Measurements from ENCODE around the gene HAGHL. TPM values are rescaled to one million over a fixed set of nuclear protein-coding genes. Genes with fewer than 3 reads are reported as not detected.

The HAGHL gene
- total and polyA plus RNA-seq, 2 of the 8 experiments (the other 6 are each of a cell fraction or from before 2014, with no cell fraction given), result 26.6 to 26.9 TPM

DNA sequence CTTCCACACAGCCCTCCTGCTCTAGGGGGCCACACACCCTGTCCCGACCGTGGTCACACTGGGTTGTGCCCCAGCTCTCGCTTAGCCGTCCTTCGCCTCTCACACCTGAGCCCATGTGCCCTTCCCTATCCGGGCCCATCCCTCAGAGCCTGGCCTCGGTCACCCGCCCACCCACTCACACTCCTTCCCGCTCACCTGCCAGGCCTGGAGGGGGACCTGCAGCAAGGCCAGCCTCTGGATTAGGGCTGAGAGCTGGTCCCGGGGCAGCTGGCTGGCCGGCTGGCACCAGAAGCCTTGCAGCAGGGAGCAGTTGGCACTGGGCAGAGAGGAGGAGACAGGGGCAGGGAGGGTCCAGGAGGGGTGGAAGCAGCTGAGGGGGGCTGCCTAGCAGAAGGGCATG, 51.5 kb downstream of the HAGHL start:
- no peak overlapping the region for H3K4me2 ChIP-seq (ENCODE audit: insufficient read depth in 1 of 2, low read depth in 2 of 2, low read length in 2 of 2)
- H3K56ac ChIP-seq (replicated peaks; ENCODE audit: insufficient read length, low read depth, low read length), result no peak overlapping the region
- POLR2A ChIA-PET (ENCODE audit: partially characterized antibody), result interaction anchor here (0.8 kb wide), 2 partner anchors 18 to 48 kb away, joined by 3 to 4 read pairs; partner anchors contain the start of gene MSLN
- H3K4me1 ChIP-seq (replicated peaks in 1 of 4; ENCODE audit: control insufficient read depth in 3 of 4, insufficient read depth in 4 of 4, low read length in 3 of 4), result no peaks in the 10 kb centered on the region
- H2BK15ac ChIP-seq (ENCODE audit: low read length), result no peak overlapping the region
- H2AK5ac ChIP-seq (ENCODE audit: low read depth, low read length), result no peak overlapping the region
- H3K4ac ChIP-seq (replicated peaks; ENCODE audit: insufficient read length, low read depth, low read length), result no peak overlapping the region
- no peak overlapping the region for H2BK5ac ChIP-seq (ENCODE audit: low read depth, low read length)
- no peak overlapping the region for H3K14ac ChIP-seq (ENCODE audit: insufficient read length)
- H3K79me2 ChIP-seq (ENCODE audit: control insufficient read depth in 1 of 2, insufficient read depth in 2 of 2, low read length in 2 of 2), result no peaks in the 10 kb centered on the region
- H3K27me3 ChIP-seq (replicated peaks in 1 of 4; ENCODE audit: control insufficient read depth in 3 of 4, extremely low read depth in 1 of 4, insufficient read depth in 3 of 4, low read length in 3 of 4), result peaks cover 0 to 3% (median under 1%) of the 10 kb centered on the region in 4 experiments; a peak in 3 of 7 replicates
- H3K9ac ChIP-seq (replicated peaks in 1 of 4; ENCODE audit: extremely low read depth in 1 of 4, low read depth in 3 of 4, low read length in 3 of 4), result no peak overlapping the region
- no peak overlapping the region for H3K23ac ChIP-seq (ENCODE audit: insufficient read length)
- H3K4me3 ChIP-seq (ENCODE audit: extremely low read depth in 1 of 4, insufficient read depth in 2 of 4, low read depth in 3 of 4, low read length in 4 of 4), result no peak overlapping the region
- no peak overlapping the region for H4K5ac ChIP-seq (ENCODE audit: insufficient read length, low read depth, low read length)
- 90% methylated on average over 11 of the region's 11 CpGs; no CpG with 5 or more reads in 1 of the 2 experiments for WGBS, 2 experiments (ENCODE audit: extremely low coverage in 1 of 2, insufficient coverage in 1 of 2, insufficient read length in 1 of 2, insufficient replicate concordance in 2 of 2, low coverage in 1 of 2, low lambda C conversion rate in 2 of 2, missing lambda C conversion rate in 1 of 2)
- H4K20me1 ChIP-seq (replicated peaks in 1 of 2; ENCODE audit: control insufficient read depth in 1 of 2, insufficient read depth in 2 of 2, low read length in 2 of 2), result peaks cover 0 to 5% of the 10 kb centered on the region in 2 experiments
- H4K91ac ChIP-seq (replicated peaks; ENCODE audit: insufficient read length, low read length), result no peak overlapping the region
- FAIRE-seq (no peak), DNase-seq (ENCODE audit: low read depth in 1 of 2, low spot score in 2 of 2) (no peak)
- H4K8ac ChIP-seq (ENCODE audit: extremely low read depth, insufficient read depth, low read length), result 0 out of 2 replicates have a peak overlapping the region, but pooled peaks have one; percentile 68
- no peak overlapping the region for H3K27ac ChIP-seq (ENCODE audit: low read depth, low read length)
- H3K18ac ChIP-seq (ENCODE audit: extremely low read depth, low read length), result no peak overlapping the region
- TF ChIP-seq, protein P1, sequence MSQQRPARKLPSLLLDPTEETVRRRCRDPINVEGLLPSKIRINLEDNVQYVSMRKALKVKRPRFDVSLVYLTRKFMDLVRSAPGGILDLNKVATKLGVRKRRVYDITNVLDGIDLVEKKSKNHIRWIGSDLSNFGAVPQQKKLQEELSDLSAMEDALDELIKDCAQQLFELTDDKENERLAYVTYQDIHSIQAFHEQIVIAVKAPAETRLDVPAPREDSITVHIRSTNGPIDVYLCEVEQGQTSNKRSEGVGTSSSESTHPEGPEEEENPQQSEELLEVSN (IDR thresholded peaks at IDR 0.05), result peak; percentile 81
- TF ChIP-seq ASH2L (IDR thresholded peaks at IDR 0.05; ENCODE audit: low read length) (no peak), KDM4A (IDR thresholded peaks at IDR 0.05; ENCODE audit: low read depth, low read length, severe bottlenecking) (no peak), RFX5 (IDR thresholded peaks at IDR 0.05; ENCODE audit: borderline replicate concordance, low read depth, low read length) (no peak), KDM5A (IDR thresholded peaks at IDR 0.05; ENCODE audit: low read length) (no peak)
- TF ChIP-seq, protein P2, sequence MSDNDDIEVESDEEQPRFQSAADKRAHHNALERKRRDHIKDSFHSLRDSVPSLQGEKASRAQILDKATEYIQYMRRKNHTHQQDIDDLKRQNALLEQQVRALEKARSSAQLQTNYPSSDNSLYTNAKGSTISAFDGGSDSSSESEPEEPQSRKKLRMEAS (IDR thresholded peaks at IDR 0.05), result peak; percentile 27; the same call in 1 of the 2 replicates
- H3K79me1 ChIP-seq (ENCODE audit: low read depth, low read length), result no peaks in the 10 kb centered on the region
- no peak overlapping the region for H2BK12ac ChIP-seq (ENCODE audit: low read depth, low read length)
- no peak overlapping the region for H2AFZ ChIP-seq (ENCODE audit: low read length)
- H3K9me3 ChIP-seq (ENCODE audit: insufficient read depth in 2 of 2, low read depth in 1 of 2, low read length in 1 of 2), result no peaks in the 10 kb centered on the region
- CTCF ChIA-PET (ENCODE audit: partially characterized antibody), result interaction anchor here (1.0 to 13.7 kb wide), 4 partner anchors 27 to 277 kb away, joined by 3 to 424 read pairs (median 116); partner anchors contain the start of genes ANTKMT, CCDC78, CIAO3 and HAGHL
- H3K23me2 ChIP-seq (ENCODE audit: low read depth, low read length), result no peaks in the 10 kb centered on the region; the same call in 1 of the 2 replicates
- no peak overlapping the region for H2BK120ac ChIP-seq (replicated peaks; ENCODE audit: low read depth, low read length)
- no peaks in the 10 kb centered on the region for H3K36me3 ChIP-seq (ENCODE audit: control insufficient read depth in 2 of 4, insufficient read depth in 4 of 4, low read length in 3 of 4)
- no peak overlapping the region for H2BK20ac ChIP-seq (ENCODE audit: low read length)

Measured in H1 (cell line).